Loucy (cell line): Measurements from ENCODE around the gene CCL28.
"Not testable (repeated sequence)": the region's sequence is repeated elsewhere in the genome, so short reads cannot be mapped to it uniquely, and the experiment has no call there.

Source experiments
- H2AFZ ChIP-seq: fragments of 200-600 bp; sonication (generic); 2 replicates; pipeline ENCODE4 v1.6.0; 2016; ENCODE audit warnings: antibody characterized with exemption, mild to moderate bottlenecking, low read length, moderate library complexity
- H3F3A ChIP-seq: fragments of 200-600 bp; 2 replicates; pipeline ENCODE4 v1.6.0; 2016; ENCODE audit warnings: antibody characterized with exemption, low read depth, mild to moderate bottlenecking
- H3K27me3 ChIP-seq: fragments of 200-600 bp; sonication (generic); 2 replicates; pipeline ENCODE4 v1.6.1; 2014; ENCODE audit warnings: low read length, mild to moderate bottlenecking; ENCODE audit not compliant: insufficient read depth, poor library complexity, severe bottlenecking
- H3K36me3 ChIP-seq: fragments of 200-600 bp; sonication (generic); 2 replicates; pipeline ENCODE4 v1.6.1; 2016; ENCODE audit warnings: low read length; ENCODE audit not compliant: insufficient read depth
- H3K4me1 ChIP-seq: fragments of 200-600 bp; sonication (generic); 2 replicates; pipeline ENCODE4 v1.5.1; 2014; ENCODE audit warnings: low read length, mild to moderate bottlenecking; ENCODE audit not compliant: insufficient read depth, poor library complexity, severe bottlenecking
- H3K4me2 ChIP-seq: fragments of 200-600 bp; sonication (generic); 2 replicates; pipeline ENCODE4 v1.6.0; 2014; ENCODE audit warnings: antibody characterized with exemption, low read length, low read depth, mild to moderate bottlenecking; ENCODE audit not compliant: poor library complexity, severe bottlenecking
- H3K4me3 ChIP-seq: fragments of 200-600 bp; sonication (generic); 2 replicates; pipeline ENCODE4 v1.5.1; 2014; ENCODE audit warnings: low read length, mild to moderate bottlenecking, mixed read lengths; ENCODE audit not compliant: poor library complexity, severe bottlenecking
- H3K79me2 ChIP-seq: fragments of 200-600 bp; sonication (generic); 2 replicates; pipeline ENCODE4 v1.6.1; 2014; ENCODE audit warnings: low read length; ENCODE audit not compliant: insufficient read depth
- H3K9ac ChIP-seq: fragments of 200-600 bp; sonication (generic); 2 replicates; pipeline ENCODE4 v1.6.0; 2014; ENCODE audit warnings: mild to moderate bottlenecking, low read depth, low read length, moderate library complexity; ENCODE audit not compliant: poor library complexity, severe bottlenecking
- H3K9me2 ChIP-seq: fragments of 200-600 bp; sonication (generic); replicated peaks from 2 replicates; pipeline ENCODE4 v1.6.1; 2016; ENCODE audit warnings: low read depth, low read length, mixed read lengths
- H3K9me3 ChIP-seq: fragments of 200-600 bp; sonication (generic); 2 replicates; pipeline ENCODE4 v1.6.1; 2014; ENCODE audit warnings: mild to moderate bottlenecking, antibody characterized with exemption, low read length, low read depth; ENCODE audit not compliant: insufficient read depth
- H4K20me1 ChIP-seq: fragments of 200-600 bp; sonication (generic); 2 replicates; pipeline ENCODE4 v1.6.0; 2014; ENCODE audit warnings: antibody characterized with exemption, low read length, mild to moderate bottlenecking; ENCODE audit not compliant: insufficient read depth, poor library complexity, severe bottlenecking
- EZH2phosphoT487 ChIP-seq: fragments of 200-600 bp; IDR thresholded peaks from 2 replicates; pipeline ENCODE4 v1.6.1; 2018; ENCODE audit warnings: antibody characterized with exemption, mild to moderate bottlenecking, moderate library complexity, borderline replicate concordance
- TF ChIP-seq, protein P1 (sequence below): fragments of 200-600 bp; sonication (generic); conservative IDR thresholded peaks from 2 replicates; pipeline ENCODE4 v1.5.1; 2014; ENCODE audit warnings: mild to moderate bottlenecking, antibody characterized with exemption, low read length

CCL28 gene

DNA sequence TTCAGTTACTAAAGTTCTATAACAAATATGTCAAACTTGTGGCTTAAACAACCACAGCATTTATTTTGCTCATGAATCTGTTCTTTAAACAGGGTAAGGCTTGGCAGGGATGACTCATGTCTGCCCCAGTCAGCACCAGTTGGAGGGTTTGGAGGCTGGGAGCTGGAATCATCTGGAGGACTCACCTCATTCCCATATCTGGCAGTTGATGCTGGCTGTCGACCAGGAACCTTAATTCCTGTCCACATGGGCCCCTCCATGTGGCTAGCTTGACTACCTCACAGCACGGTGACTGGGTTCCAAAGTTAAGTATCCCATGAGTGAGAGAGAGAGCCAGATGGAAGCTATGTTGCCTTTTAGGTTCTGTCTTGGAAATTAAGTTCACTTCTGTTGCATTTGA is 13.8 kb upstream of the CCL28 start:
- no peak for TF ChIP-seq EZH2phosphoT487
- TF ChIP-seq, protein P1, sequence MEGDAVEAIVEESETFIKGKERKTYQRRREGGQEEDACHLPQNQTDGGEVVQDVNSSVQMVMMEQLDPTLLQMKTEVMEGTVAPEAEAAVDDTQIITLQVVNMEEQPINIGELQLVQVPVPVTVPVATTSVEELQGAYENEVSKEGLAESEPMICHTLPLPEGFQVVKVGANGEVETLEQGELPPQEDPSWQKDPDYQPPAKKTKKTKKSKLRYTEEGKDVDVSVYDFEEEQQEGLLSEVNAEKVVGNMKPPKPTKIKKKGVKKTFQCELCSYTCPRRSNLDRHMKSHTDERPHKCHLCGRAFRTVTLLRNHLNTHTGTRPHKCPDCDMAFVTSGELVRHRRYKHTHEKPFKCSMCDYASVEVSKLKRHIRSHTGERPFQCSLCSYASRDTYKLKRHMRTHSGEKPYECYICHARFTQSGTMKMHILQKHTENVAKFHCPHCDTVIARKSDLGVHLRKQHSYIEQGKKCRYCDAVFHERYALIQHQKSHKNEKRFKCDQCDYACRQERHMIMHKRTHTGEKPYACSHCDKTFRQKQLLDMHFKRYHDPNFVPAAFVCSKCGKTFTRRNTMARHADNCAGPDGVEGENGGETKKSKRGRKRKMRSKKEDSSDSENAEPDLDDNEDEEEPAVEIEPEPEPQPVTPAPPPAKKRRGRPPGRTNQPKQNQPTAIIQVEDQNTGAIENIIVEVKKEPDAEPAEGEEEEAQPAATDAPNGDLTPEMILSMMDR, result no peak
- H3K4me2 ChIP-seq, result no peak overlapping the region
- no peaks in the 10 kb centered on the region for H3K4me1 ChIP-seq
- H3K79me2 ChIP-seq, result no peaks in the 10 kb centered on the region
- H3K36me3 ChIP-seq, result no peaks in the 10 kb centered on the region
- no peaks in the 10 kb centered on the region for H3K9me3 ChIP-seq
- no peaks in the 10 kb centered on the region for H3K9me2 ChIP-seq
- no peaks in the 10 kb centered on the region for H3F3A ChIP-seq
- no peak overlapping the region for H3K9ac ChIP-seq
- H3K27me3 ChIP-seq, result no peaks in the 10 kb centered on the region
- no peak overlapping the region for H3K4me3 ChIP-seq
- H2AFZ ChIP-seq, result no peak overlapping the region
- no peaks in the 10 kb centered on the region for H4K20me1 ChIP-seq

DNA sequence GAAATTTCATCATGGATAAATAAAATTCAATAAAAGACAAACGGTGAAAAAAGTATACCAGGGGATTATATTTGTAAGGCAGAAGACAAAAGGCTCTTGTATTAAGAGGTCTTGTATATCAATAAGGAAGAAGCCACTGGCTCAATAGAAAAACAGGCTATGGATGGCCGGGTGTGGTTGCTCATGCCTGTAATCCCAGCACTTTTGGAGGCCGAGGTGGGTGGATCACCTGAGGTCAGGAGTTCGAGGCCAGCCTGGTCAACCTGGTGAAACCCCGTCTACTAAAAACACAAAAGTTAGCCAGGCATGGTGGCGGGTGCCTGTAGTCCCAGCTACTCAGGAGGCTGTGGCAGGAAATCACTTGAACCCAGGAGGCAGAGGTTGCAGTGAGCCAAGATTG is 10.9 kb upstream of the CCL28 start:
- H3K9me2 ChIP-seq, H3K36me3 ChIP-seq, H3K4me2 ChIP-seq, H3K9me3 ChIP-seq, H3F3A ChIP-seq, H3K4me3 ChIP-seq, H3K9ac ChIP-seq, H3K27me3 ChIP-seq, H3K79me2 ChIP-seq, H4K20me1 ChIP-seq, H3K4me1 ChIP-seq, H2AFZ ChIP-seq: not testable (repeated sequence)

DNA sequence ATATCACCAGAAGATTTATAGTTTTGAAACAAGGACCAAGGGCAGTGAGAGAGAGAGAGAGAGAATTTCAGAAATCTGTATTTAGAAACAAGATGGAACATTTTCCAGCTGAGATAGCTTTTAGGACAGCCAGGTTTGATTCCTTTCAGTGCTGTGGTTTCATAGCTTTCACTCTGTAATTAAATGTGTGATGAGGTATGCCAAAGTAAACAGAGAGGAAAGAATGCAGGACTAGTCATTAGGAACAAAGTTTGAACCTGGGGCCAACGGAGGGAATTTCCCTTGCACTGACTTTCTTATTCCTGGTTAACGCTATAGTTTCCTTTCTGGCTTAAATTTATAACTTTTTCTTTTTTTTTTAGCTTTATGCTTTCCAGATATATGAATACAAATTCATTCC is 10.0 kb upstream of the CCL28 start:
- no peaks in the 10 kb centered on the region for H3K4me1 ChIP-seq
- H3K79me2 ChIP-seq, result no peaks in the 10 kb centered on the region
- no peaks in the 10 kb centered on the region for H3F3A ChIP-seq
- H3K9ac ChIP-seq, result no peak overlapping the region
- no peaks in the 10 kb centered on the region for H3K9me3 ChIP-seq
- H3K36me3 ChIP-seq, result no peaks in the 10 kb centered on the region
- H3K4me2 ChIP-seq, result no peak overlapping the region
- no peaks in the 10 kb centered on the region for H4K20me1 ChIP-seq
- no peaks in the 10 kb centered on the region for H3K27me3 ChIP-seq
- TF ChIP-seq, protein P1, result no peak
- no peak overlapping the region for H3K4me3 ChIP-seq
- no peaks in the 10 kb centered on the region for H3K9me2 ChIP-seq
- no peak overlapping the region for H2AFZ ChIP-seq

DNA sequence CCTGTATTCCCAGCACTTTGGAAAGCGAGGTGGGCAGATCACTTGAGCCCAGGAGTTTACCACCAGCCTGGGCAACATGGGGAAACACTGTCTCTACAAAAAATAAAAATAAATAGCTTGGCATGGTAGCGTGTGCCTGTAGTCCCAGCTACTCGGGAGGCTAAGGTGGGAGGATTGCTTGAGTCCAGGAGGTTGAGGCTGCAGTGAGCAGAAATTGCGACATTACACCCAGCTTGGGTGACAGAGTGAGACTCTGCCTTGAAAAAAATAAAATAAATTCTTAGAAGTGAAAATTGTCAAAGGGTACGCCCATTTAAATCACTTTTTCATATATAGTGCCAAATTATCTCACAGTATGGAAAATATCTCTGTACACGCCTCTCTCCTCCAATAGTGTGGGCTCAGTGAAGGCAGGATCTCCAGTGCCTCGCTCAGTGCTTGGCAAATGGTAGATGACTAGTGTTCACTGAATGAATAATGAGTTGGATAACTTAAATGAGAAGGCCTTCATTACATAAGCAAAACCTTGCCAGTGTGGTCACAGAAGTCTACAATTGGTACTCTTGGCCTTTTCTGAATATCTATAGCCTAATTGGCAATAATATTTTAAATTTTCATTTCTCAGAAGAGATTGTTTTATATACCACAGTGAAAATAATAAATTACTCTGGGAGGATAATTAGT is 9.4 kb upstream of the CCL28 start:
- Histone ChIP-seq H4K20me1 (no peaks in the 10 kb centered on the region), H3K9me3 (no peaks in the 10 kb centered on the region), H3K4me1 (peaks cover 4% of the 10 kb centered on the region), H3K27me3 (no peaks in the 10 kb centered on the region), H3K79me2 (no peaks in the 10 kb centered on the region), H3F3A (no peaks in the 10 kb centered on the region), H3K9me2 (no peaks in the 10 kb centered on the region), H3K4me3 (no peak overlapping the region), H2AFZ (no peak overlapping the region), H3K9ac (no peak overlapping the region), H3K4me2 (no peak overlapping the region), H3K36me3 (no peaks in the 10 kb centered on the region)
- TF ChIP-seq EZH2phosphoT487, result no peak
- TF ChIP-seq, protein P1, result no peak
